IPS-18a (cell line): ENCODE results near the gene ZNF536.

Experiments
- H3K27ac ChIP-seq: one replicate; pipeline ENCODE4 v1.5.1; 2013; ENCODE audit warnings: low read length
- H3K27me3 ChIP-seq: one replicate; pipeline ENCODE4 v1.6.1; 2013; ENCODE audit warnings: mild to moderate bottlenecking, low read length; ENCODE audit not compliant: control insufficient read depth, insufficient read depth
- H3K36me3 ChIP-seq: one replicate; pipeline ENCODE4 v1.6.1; 2013; ENCODE audit warnings: low read depth, low read length; ENCODE audit not compliant: control insufficient read depth
- H3K4me1 ChIP-seq: one replicate; pipeline ENCODE4 v1.6.1; 2013; ENCODE audit warnings: low read depth, low read length; ENCODE audit not compliant: control insufficient read depth
- H3K4me3 ChIP-seq: one replicate; pipeline ENCODE4 v1.5.1; 2013; ENCODE audit warnings: low read length
- H3K9ac ChIP-seq: one replicate; pipeline ENCODE4 v1.6.1; 2013; ENCODE audit warnings: mild to moderate bottlenecking, low read length, moderate library complexity
- H3K9me3 ChIP-seq: one replicate; pipeline ENCODE4 v1.6.1; 2013; ENCODE audit warnings: low read depth, low read length; ENCODE audit not compliant: control insufficient read depth

Gene ZNF536

DNA sequence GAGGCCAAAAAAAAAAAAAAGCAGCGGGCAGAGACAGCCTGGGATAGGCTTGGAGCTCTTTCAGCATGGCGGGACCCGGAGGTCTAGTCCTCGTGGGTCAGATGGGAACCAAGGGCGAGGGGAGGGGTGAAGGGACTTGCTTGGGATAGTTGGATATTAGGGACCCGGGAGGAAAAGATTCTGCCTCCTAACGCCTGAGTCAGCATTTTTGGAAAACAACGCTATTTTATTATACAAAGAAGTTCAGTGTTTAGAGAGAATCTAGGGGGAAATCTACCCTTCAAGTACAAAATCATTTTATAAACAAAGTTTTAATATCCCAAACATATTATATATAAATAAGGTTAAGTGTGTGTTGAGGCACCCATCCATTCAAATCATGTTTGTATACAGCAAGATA is 156.7 kb downstream of the ZNF536 start:
- no peaks in the 10 kb centered on the region for H3K4me1 ChIP-seq
- H3K27ac ChIP-seq = no peak overlapping the region
- H3K9ac ChIP-seq = no peak overlapping the region
- H3K4me3 ChIP-seq = no peak overlapping the region
- no peaks in the 10 kb centered on the region for H3K9me3 ChIP-seq
- H3K27me3 ChIP-seq = no peaks in the 10 kb centered on the region
- no peaks in the 10 kb centered on the region for H3K36me3 ChIP-seq

GRCh38 chr19:30529876-30530275 is 157.7 kb downstream of the ZNF536 start:
- H3K4me1 ChIP-seq = no peaks in the 10 kb centered on the region
- H3K9me3 ChIP-seq = no peaks in the 10 kb centered on the region
- no peaks in the 10 kb centered on the region for H3K36me3 ChIP-seq
- no peak overlapping the region for H3K9ac ChIP-seq
- no peaks in the 10 kb centered on the region for H3K27me3 ChIP-seq
- no peak overlapping the region for H3K27ac ChIP-seq
- H3K4me3 ChIP-seq = no peak overlapping the region

DNA sequence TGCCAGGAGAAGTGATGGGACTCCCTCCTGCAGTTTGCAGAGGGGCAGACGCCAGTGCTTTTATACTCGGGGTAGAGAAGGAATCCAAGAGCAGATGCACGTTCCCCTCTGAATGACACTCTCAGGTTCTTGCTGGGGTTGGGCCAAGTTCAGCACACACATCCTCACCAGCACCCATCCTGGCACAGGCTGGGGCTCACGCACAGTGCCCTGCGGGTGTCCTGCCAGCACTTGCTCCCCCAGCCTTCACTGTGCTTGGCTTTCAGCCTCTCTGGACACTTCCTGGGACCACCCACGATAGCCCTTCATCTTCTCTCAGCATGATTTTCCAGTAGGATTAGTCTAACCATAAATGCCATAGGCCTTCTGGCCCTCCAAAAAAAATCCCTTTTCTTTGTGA is 158.6 kb downstream of the ZNF536 start:
- no peaks in the 10 kb centered on the region for H3K9me3 ChIP-seq
- no peak overlapping the region for H3K9ac ChIP-seq
- H3K27ac ChIP-seq = no peak overlapping the region
- no peaks in the 10 kb centered on the region for H3K4me1 ChIP-seq
- H3K27me3 ChIP-seq = no peaks in the 10 kb centered on the region
- H3K4me3 ChIP-seq = no peak overlapping the region
- no peaks in the 10 kb centered on the region for H3K36me3 ChIP-seq

DNA sequence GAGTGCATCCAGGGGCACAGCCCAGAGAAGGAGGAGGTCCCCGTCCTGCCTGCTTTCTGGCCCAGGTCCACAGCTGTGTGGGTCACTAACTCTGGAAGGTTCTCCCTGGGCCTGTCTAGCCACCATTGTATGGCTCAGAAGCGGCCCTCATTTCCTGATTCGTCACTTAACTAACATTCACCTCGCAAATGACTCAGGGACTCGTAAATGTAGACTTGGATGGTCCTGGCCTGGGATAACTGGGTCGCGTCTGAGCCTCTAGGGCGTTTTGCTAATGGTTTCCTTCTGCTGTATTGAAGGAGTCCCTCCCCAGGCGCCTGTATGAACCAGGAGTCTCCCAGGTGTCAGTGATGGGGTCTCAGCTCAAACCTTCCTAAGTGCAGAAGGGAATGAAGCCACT is 162.8 kb downstream of the ZNF536 start:
- H3K36me3 ChIP-seq = no peaks in the 10 kb centered on the region
- no peak overlapping the region for H3K27ac ChIP-seq
- H3K4me1 ChIP-seq = no peaks in the 10 kb centered on the region
- no peaks in the 10 kb centered on the region for H3K9me3 ChIP-seq
- H3K9ac ChIP-seq = no peak overlapping the region
- H3K4me3 ChIP-seq = no peak overlapping the region
- no peaks in the 10 kb centered on the region for H3K27me3 ChIP-seq

DNA sequence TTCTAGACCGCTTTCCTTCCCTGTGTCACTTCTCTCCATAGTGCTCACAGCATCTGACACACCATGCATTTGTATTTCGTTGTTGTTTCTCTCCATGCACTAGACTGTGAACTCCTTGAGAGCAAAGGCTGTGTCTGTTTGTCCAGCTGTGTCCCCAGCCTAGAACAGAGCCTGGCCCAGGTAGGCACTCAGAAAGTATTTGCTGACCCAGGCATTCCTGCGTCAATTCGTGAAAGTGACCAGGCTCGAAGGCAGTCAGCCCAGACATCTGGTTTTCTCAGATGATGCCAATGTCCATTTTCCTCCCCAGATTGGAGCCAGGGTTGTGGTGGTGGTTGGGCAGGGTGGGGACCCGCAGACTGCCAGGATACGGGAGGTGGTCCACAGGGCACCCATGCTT is 164.8 kb downstream of the ZNF536 start:
- Histone ChIP-seq H3K36me3 (no peaks in the 10 kb centered on the region), H3K9ac (no peak overlapping the region), H3K4me3 (no peak overlapping the region), H3K9me3 (no peaks in the 10 kb centered on the region), H3K27me3 (no peaks in the 10 kb centered on the region), H3K4me1 (no peaks in the 10 kb centered on the region), H3K27ac (no peak overlapping the region)

DNA sequence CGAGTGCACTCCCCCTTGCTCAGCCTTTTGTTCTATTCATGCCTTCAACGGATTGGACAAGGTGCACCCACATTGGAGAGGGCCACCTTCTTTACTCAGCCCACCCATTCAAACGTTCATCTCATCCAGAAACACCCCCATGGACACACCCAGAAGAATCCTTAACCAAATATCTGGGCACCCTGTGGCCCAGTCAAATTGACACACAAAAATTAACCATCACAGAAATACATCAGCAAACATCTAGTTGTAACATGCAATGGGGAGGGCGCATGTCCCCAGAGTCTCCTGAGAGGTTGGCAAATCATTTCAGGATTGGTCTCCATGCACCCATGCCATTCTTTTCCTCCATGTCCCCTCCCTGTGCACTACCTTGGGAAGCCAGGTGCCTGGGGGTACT is 167.1 kb downstream of the ZNF536 start:
- Histone ChIP-seq H3K4me3 (no peak overlapping the region), H3K4me1 (no peaks in the 10 kb centered on the region), H3K36me3 (no peaks in the 10 kb centered on the region), H3K27me3 (no peaks in the 10 kb centered on the region), H3K9ac (no peak overlapping the region), H3K9me3 (no peaks in the 10 kb centered on the region), H3K27ac (no peak overlapping the region)

DNA sequence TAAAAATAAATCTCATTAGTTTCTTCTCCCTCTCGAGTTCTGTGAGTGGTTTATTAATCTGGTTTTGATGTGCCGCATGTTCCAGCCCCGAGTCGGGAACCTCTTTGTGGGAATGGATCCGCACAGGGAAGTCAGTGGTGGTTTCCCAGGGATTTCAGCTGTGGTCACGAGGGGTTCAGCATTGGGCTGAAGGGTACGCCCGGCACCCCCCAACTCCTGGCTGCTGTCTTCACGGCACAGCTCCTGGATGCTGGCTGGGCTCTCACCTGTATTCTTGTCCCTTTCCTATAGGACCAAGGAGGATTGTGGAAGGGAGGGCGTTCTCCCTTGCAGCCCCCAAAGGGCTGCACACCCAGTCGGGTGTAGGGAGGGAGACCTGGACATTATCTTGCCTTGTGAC is 167.8 kb downstream of the ZNF536 start:
- Histone ChIP-seq H3K27me3 (no peaks in the 10 kb centered on the region), H3K9me3 (no peaks in the 10 kb centered on the region), H3K36me3 (no peaks in the 10 kb centered on the region), H3K4me3 (no peak overlapping the region), H3K9ac (no peak overlapping the region), H3K4me1 (no peaks in the 10 kb centered on the region), H3K27ac (no peak overlapping the region)

DNA sequence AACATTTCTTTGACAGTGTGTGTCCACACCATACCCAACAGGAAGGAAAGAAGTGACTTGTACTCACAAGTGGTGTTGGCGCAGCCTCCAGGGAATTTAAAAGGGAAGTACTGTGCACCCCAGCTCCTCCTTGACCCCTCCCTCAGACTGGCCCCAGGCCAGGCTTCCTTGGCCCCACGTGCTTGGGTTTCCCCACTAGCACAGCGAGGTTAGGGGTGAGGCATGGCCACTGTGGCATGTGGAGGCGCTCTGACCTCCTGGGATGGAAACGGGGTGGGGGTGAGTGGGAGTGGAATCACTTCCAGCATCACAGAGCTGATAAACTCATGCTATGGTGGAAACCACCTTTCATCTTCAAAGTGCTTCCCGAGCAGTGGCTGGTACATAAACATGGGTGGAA is 168.6 kb downstream of the ZNF536 start:
- no peaks in the 10 kb centered on the region for H3K27me3 ChIP-seq
- H3K4me3 ChIP-seq = no peak overlapping the region

GRCh38 chr19:30541575-30541974 is 169.4 kb downstream of the ZNF536 start:
- no peak overlapping the region for H3K4me3 ChIP-seq
- H3K4me1 ChIP-seq = peaks cover 5% of the 10 kb centered on the region
- no peaks in the 10 kb centered on the region for H3K9me3 ChIP-seq
- no peaks in the 10 kb centered on the region for H3K27me3 ChIP-seq
- H3K9ac ChIP-seq = no peak overlapping the region
- H3K36me3 ChIP-seq = no peaks in the 10 kb centered on the region
- no peak overlapping the region for H3K27ac ChIP-seq

More for the DNA sequence above, 168.6 kb downstream of the ZNF536 start:
- Histone ChIP-seq H3K36me3 (no peaks in the 10 kb centered on the region), H3K4me1 (no peaks in the 10 kb centered on the region), H3K27ac (no peak overlapping the region), H3K9ac (no peak overlapping the region), H3K9me3 (no peaks in the 10 kb centered on the region)

DNA sequence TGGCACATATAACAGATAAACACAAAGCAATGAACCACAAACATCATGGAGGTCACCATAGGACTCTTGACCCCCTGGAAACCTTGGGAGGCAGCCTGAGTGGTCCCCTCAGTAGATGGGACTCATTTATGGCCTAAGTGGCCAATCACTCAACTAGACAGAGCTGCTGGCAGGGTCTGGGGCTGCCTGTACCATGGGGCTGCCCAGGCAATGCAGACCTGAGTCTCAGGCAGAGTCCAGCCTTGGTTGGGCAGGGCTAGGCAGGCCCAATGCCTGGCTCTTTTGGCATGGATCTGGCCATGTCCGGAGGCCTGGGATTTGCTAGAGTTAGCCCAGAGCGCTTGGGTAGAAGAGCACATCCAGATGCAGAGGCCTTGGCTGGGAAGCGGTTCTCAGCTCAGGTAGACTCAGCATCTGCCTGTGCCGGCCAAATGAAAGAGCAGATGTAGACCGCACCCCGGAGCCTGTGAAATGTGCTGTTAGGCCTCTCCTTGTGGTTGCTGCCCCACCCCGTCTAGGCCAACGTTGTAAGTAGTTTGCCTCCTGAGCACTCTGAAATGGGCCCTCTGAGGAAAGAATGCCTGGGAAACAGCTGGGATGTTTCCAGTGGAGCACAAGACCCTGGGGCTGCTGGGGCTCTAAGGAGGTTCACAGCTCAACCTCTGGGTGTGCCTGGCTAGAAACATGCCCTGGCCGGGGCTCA is 171.2 kb downstream of the ZNF536 start:
- Histone ChIP-seq H3K27ac (no peak overlapping the region), H3K9me3 (no peaks in the 10 kb centered on the region), H3K9ac (no peak overlapping the region), H3K36me3 (no peaks in the 10 kb centered on the region), H3K4me3 (no peak overlapping the region), H3K4me1 (peaks cover 7% of the 10 kb centered on the region), H3K27me3 (no peaks in the 10 kb centered on the region)

- Histone ChIP-seq H3K4me3 (no peak overlapping the region), H3K27me3 (no peaks in the 10 kb centered on the region), H3K9me3 (no peaks in the 10 kb centered on the region), H3K4me1 (peaks cover 7% of the 10 kb centered on the region), H3K9ac (no peak overlapping the region), H3K27ac (no peak overlapping the region), H3K36me3 (no peaks in the 10 kb centered on the region)
Measured at GRCh38 chr19:30545752-30546151, 173.6 kb downstream of the ZNF536 start.

GRCh38 chr19:30546332-30546731 is 174.1 kb downstream of the ZNF536 start:
- H3K27ac ChIP-seq = no peak overlapping the region
- H3K36me3 ChIP-seq = no peaks in the 10 kb centered on the region
- H3K9ac ChIP-seq = no peak overlapping the region
- no peaks in the 10 kb centered on the region for H3K27me3 ChIP-seq
- no peaks in the 10 kb centered on the region for H3K9me3 ChIP-seq
- no peak overlapping the region for H3K4me3 ChIP-seq
- peaks cover 13% of the 10 kb centered on the region for H3K4me1 ChIP-seq
